Hindlimb muscle (tissue), 1 donor: ENCODE measurements around the gene CRYBB2. TPM values are rescaled to one million over a fixed set of nuclear protein-coding genes. Genes with fewer than 3 reads are reported as not detected.
"Not testable (repeated sequence)": the region's sequence is repeated elsewhere in the genome, so short reads cannot be mapped to it uniquely, and the experiment has no call there.

Source experiments
- DNase-seq: peaks from one replicate; pipeline ENCODE4 v3.0.0-alpha.2; 2013
- polyA plus RNA-seq: library from polyadenylated mRNA; unstranded; fragments of 120-200 nt; gene quantifications from one replicate; pipeline ENCODE4 v1.2.1, GENCODE V29; 2013; ENCODE audit not compliant: insufficient read length

The CRYBB2 gene
- polyA plus RNA-seq, 1 donor = not detected

DNA sequence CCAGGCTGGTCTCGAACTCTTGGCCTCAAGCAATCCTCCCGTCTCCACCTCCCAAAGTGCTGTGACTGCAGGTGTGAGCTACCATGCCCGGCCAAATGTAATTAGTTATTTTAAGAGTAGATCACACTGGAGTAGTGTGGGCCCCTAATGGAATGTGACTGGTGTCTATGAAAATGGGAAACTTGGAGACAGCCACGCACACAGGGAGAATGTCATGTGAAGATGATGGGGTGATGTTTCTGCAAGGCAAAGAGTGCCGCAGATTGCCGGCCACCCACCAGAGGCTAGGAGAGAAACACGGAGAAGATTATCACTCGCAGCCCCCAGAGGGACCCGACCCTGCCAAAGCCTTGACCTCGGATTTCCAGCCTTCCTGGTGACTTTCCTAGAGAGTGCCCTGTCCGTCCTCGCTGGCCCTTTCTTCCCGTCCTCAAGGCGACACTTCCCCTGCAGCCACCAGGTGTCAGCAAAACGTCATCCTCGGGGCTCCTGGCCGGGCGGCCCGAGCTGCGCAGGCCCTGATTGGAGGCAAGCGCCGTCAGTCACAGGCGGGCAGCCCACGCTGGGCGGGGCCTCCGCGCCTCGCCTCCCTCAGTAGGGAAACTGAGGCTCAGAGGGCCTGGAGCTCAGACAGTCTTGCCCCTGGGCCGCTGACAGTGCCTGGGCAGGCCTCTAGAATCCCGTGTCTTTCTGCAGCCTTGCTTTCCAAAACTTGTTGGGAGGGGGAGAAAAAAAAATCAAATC lies 16.3 kb downstream of the CRYBB2 start:
- peak; percentile 76 for DNase-seq

DNA sequence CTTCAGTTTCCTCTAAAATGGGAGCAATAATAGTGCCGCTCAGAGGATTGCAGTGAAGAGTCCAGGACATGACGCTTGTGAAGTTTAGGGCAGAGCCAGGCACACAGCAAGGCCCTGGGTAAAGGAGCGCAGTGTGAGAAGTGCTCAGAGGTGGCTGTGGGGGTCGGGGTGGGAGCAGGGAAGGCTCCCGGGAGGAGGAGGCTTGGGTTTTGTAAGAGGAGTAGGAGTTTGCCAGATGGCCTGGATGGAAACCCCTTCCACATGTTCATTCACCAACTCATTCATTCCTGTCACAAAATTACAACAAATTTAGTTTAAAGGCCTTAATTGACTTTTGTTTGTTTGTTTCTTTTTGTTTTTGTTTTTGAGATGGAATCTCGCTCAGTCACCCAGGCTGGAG lies 17.0 kb downstream of the CRYBB2 start:
- DNase-seq = no peak

DNA sequence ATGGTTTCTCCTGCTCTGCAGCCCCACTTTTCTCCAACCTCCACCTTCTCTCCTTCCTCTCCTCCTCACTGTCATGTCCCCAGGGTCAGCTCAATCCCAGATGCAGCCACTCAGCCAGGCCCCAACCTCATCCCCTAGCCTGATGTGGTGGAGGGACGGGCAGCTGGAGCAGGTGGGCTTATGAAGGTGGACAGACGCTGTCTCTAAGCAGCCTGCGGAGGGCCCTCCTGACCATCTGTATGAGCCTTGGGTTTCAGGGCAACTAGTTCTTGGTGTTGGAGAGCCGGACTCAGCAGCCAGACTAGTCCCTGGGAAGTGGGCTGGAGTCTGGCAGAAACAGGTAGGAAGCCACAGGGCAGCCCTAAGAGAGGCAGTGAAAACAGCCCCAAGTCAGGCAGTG lies 18.1 kb downstream of the CRYBB2 start:
- DNase-seq = no peak

DNA sequence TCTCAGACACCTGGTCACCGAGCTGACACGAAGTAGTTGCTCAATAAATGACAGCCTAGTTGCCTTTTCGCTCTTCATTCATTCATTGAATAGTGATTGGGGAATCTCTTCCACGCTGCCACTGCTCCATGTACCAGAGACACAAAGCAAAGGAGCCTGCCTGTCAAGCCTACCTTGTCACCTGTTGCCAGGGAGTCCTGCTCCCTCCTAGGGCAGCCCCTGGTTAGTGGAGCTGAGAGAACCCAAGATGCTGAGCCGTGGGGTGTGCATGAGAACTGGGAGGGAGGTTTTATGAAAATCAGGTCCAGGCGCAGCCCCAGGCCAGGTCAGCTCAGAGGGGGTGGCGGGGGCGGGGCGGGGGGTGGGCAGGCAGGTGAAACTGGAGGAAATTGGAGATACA lies 18.6 kb downstream of the CRYBB2 start:
- DNase-seq = not testable (repeated sequence)

DNA sequence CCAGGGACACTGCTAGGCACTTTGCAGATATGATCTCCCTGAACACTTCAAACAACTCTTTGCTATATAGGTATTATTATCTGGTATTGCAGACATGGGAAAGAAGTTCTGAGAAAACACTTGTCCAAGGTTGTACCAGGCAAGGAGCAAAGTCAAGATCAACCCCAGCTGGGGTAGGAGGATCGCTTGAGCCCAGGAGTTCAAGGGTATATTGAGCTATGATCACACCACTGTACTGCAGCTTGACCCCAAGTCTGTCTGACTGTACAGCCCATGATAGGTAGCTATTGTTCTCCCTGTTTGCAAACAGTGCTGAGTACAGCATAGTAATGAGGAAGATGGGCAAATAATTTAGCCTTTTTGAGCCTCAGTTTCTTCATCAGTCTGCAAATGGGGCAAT lies 35.7 kb downstream of the CRYBB2 start:
- not testable (repeated sequence) for DNase-seq

DNA sequence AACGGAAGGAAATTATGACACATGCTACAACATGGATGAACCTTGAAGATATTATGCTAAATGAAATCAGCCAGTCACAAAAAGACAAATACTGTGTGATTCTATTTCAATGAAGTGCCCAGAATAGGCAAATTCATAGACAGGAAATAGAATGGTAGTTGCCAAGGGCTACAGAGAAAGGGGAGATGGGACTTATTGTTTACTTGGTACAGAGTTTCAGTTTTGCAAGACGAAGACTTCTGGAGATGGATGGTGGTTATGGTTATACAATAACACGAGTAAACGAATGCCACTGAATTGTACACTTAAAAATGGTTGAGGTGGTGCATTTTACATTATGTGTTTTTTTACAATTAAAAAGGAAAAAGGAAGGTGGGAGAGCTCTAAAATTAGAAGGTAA lies 48.1 kb downstream of the CRYBB2 start:
- not testable (repeated sequence) for DNase-seq

DNA sequence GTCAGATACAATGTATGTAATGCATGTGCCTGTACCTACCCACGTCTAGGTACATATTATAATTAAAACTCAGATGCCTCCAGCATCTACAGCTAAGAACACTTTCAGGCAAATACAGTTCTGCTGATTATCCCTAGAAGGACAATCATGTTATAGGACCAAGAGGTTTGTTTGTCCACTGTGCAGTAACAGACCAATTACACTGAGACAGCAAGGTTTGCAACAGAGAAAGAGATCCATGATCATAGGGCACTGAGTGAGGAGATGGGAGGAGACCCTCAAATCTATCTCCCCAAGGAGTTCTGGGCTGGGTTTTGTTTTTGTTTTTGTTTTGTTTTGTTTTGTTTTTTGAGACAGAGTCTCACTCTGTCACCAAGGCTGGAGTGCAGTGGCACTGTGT lies 49.5 kb downstream of the CRYBB2 start:
- not testable (repeated sequence) for DNase-seq

DNA sequence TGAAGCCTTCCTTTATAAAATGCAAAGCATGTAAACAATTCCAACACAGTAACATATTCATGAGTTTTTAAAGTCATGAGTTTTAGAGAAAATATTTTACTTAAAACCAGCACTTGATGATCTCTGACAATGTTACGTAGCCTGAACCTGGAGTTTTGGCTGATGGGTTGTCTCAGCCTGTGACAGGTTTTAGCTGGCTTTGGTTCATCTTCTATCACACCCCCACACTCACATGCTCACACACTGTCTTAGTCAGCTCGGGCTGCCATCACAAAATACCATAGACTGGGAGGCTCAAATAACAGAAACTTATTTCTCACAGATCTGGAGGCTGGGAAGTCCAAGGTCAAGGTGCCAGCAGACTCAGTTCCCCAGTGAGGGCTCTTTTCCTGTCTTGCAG lies 50.6 kb downstream of the CRYBB2 start:
- not testable (repeated sequence) for DNase-seq

DNA sequence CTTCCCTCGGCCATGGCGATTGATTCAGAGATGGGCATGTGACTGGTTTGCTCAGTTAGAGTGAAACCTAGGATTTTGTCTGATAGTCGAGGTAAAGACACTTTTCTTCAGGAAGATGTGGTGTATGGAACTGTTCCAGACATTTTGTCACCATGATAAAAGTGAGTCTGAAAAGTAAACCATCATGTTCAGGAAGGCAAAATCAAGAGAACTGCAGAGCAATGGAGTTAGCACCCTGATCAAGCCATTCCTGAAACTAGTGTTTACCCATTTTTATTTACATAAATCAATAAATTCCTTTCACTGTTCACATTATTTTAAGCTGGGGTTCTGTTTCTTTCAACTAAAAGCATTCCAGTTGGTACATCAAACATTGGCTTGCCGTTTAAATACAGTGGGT lies 53.8 kb downstream of the CRYBB2 start:
- not testable (repeated sequence) for DNase-seq

DNA sequence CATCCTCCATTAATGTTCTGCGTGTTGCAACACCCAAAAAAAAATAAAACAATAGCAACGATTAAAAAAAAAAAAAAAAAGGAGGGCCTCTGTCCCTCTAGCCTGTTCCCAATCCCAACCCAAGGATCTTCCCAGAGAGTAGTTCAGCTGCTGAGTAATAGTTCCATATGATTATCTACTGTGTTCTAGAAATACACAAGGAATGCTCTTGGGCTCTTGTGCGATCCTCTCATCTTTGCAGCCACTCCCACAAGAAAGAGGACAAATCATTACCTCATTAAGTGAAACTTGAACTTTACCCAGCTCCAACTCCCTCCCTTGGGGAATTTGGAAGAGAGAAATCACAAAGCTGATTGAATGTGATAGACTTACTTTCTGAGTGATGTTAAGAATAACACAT lies 54.5 kb downstream of the CRYBB2 start:
- not testable (repeated sequence) for DNase-seq

DNA sequence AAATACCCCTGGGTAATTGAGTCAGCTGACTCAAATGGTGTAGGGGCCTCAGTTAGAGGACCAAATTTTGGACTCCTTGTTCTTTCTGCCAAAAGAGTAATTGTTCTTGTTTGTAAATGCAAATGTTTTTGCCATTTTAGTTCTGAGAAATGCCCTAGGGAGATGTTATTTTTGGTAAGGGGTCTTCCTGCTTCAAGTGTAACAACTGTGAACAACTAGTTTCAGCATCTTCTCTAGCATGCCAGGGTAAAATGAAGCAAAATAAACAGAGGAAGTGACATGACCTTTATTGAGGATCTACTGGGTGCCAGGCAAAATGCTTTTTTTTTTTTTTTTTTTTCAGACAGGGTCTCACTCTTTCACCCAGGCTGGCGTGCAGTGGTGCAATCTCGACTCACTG lies 60.7 kb downstream of the CRYBB2 start:
- not testable (repeated sequence) for DNase-seq

Other genes starting within 250 kb of the CRYBB2 start
- 0.23 TPM for gene CRYBB3, start 19.8 kb upstream of the CRYBB2 start, polyA plus RNA-seq